NCI-H2227 (cell line): ENCODE measurements around the gene EMX2.

ENCODE experiments used
- DNase-seq: peaks from one replicate; lab custom pipeline; 2025; ENCODE audit not compliant: unreplicated experiment; lab: John Stamatoyannopoulos, UW

The EMX2 gene

GRCh38 chr10:117543225-117544003, 868 bp downstream of the EMX2 start:
- DNase-seq: peak; percentile 41

- no peak for DNase-seq
These were observed 1.6 kb downstream of the EMX2 start for GRCh38 chr10:117544004-117544701.

- DNase-seq: peak; percentile 4
These were observed 2.2 kb downstream of the EMX2 start for GRCh38 chr10:117544711-117545140.

- no peak for DNase-seq
These were observed 2.8 kb downstream of the EMX2 start for GRCh38 chr10:117545141-117546019.

GRCh38 chr10:117546020-117546580, 3.6 kb downstream of the EMX2 start:
- DNase-seq: no peak

GRCh38 chr10:117546581-117547015, 4.1 kb downstream of the EMX2 start:
- no peak for DNase-seq

GRCh38 chr10:117547016-117547715, 4.6 kb downstream of the EMX2 start:
- DNase-seq: no peak

GRCh38 chr10:117547716-117548668, 5.4 kb downstream of the EMX2 start:
- no peak for DNase-seq

GRCh38 chr10:117549100-117549585, 6.6 kb downstream of the EMX2 start:
- no peak for DNase-seq

- DNase-seq: no peak
These were observed 7.5 kb downstream of the EMX2 start for GRCh38 chr10:117550076-117550475.

- DNase-seq: no peak
These were observed 8.2 kb downstream of the EMX2 start for GRCh38 chr10:117550599-117551329.

- no peak for DNase-seq
These were observed 9.0 kb downstream of the EMX2 start for GRCh38 chr10:117551330-117552155.

GRCh38 chr10:117552156-117552631, 9.6 kb downstream of the EMX2 start:
- no peak for DNase-seq

- DNase-seq: no peak
These were observed 10.2 kb downstream of the EMX2 start for GRCh38 chr10:117552701-117553141.

GRCh38 chr10:117553142-117553814, 10.7 kb downstream of the EMX2 start:
- DNase-seq: no peak

GRCh38 chr10:117553815-117554172, 11.2 kb downstream of the EMX2 start:
- no peak for DNase-seq

- DNase-seq: no peak
These were observed 11.8 kb downstream of the EMX2 start for GRCh38 chr10:117554241-117554814.
